Fibroblast of the aortic adventitia (primary cell): ENCODE results near the gene NRN1L. TPM values are rescaled to one million over a fixed set of nuclear protein-coding genes. Genes with fewer than 3 reads are reported as not detected.
A peak's percentile ranks its signal among the peaks of the same experiment; 100 is the strongest.

Experiments
- DNase-seq: peaks from one replicate; pipeline ENCODE4 v3.0.0-alpha.2; 2010; ENCODE audit warnings: low read depth
- H3K4me3 ChIP-seq: 2 replicates; pipeline ENCODE4 v1.5.1; 2011; ENCODE audit warnings: low read depth, mild to moderate bottlenecking, control low read depth, low read length, moderate library complexity
- CTCF ChIP-seq: IDR thresholded peaks from 2 replicates; pipeline ENCODE4 v1.5.1; 2011; ENCODE audit warnings: mild to moderate bottlenecking, low read length, control low read depth, inconsistent platforms; ENCODE audit not compliant: insufficient read depth
- total RNA-seq: library from RNA; depleted of rRNA; stranded (reverse); fragments of >200 nt; gene quantifications from 2 replicates; pipeline ENCODE4 v1.2.3, GENCODE V29; 2012; ENCODE audit warnings: low replicate concordance

Gene NRN1L
- total RNA-seq, 1 donor, result not detected

DNA sequence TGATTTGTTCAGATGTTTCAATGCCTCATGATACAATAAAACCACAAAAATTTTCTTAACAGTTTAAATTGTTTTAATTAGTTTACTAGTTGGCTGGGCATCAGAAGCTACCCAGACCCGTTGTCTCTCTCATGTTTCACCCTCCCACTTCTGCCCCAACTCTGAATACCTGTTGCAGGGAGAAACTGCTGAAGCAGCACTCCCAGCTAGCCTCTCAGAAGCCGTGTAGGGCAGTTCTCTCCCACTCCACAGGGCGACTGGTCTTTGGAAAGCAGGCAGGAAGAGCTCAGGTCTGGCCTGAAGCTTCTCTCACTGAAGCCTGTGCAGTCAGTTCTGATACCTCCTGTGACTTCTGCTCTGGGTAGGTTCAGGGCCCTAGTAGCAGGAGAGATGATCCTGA, 13.4 kb upstream of the NRN1L start:
- no peak for TF ChIP-seq CTCF
- no peak overlapping the region for H3K4me3 ChIP-seq
- no peak for DNase-seq

- H3K4me3 ChIP-seq, result no peak overlapping the region
- no peak for TF ChIP-seq CTCF
- no peak for DNase-seq
Measured at GRCh38 chr16:67872131-67872630, 12.5 kb upstream of the NRN1L start.

- peak within 1 kb of the TSS; percentile 89 for H3K4me3 ChIP-seq
- peak; percentile 74 for DNase-seq
- TF ChIP-seq CTCF, result no peak
Measured at GRCh38 chr16:67872631-67873434, 11.9 kb upstream of the NRN1L start, which contains the start of gene EDC4. Gene EDC4 (plus strand): TSS chr16:67873052. CDS start chr16:67873262, 210 bp downstream.

- peak overlapping the region; percentile 89 for H3K4me3 ChIP-seq
- peak; percentile 18 for DNase-seq
- no peak for TF ChIP-seq CTCF
Measured at GRCh38 chr16:67873435-67874370, 11.0 kb upstream of the NRN1L start.

GRCh38 chr16:67874372-67874771, 10.3 kb upstream of the NRN1L start:
- H3K4me3 ChIP-seq, result peak overlapping the region; percentile 89
- no peak for DNase-seq
- TF ChIP-seq CTCF, result no peak

DNA sequence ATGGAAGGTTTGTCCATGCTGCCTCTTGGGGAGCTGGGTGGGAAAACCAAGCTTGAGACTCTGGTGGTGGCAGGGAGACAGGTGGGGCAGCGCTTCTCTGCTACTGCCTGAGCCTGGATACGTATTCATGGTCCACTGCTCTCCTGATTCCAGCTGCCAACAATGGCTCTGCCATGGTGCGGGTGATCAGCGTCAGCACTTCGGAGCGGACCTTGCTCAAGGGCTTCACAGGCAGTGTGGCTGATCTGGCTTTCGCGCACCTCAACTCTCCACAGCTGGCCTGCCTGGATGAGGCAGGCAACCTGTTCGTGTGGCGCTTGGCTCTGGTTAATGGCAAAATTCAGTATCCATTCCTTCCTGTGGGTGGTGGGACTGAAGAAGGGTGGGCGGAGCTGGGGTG, 7.6 kb upstream of the NRN1L start:
- DNase-seq, result no peak
- H3K4me3 ChIP-seq, result no peak overlapping the region
- TF ChIP-seq CTCF, result no peak
